GM19328 (cell line): ENCODE results near the gene NRM.
"Not testable (repeated sequence)": the region's sequence is repeated elsewhere in the genome, so short reads cannot be mapped to it uniquely, and the experiment has no call there.

Experiments
- ATAC-seq: cut with Tn5 transposase; IDR thresholded peaks from one replicate; pipeline ENCODE4 v1.9.1; 2021; ENCODE audit warnings: mild to moderate bottlenecking, moderate library complexity; ENCODE audit not compliant: unreplicated experiment

Gene NRM

DNA sequence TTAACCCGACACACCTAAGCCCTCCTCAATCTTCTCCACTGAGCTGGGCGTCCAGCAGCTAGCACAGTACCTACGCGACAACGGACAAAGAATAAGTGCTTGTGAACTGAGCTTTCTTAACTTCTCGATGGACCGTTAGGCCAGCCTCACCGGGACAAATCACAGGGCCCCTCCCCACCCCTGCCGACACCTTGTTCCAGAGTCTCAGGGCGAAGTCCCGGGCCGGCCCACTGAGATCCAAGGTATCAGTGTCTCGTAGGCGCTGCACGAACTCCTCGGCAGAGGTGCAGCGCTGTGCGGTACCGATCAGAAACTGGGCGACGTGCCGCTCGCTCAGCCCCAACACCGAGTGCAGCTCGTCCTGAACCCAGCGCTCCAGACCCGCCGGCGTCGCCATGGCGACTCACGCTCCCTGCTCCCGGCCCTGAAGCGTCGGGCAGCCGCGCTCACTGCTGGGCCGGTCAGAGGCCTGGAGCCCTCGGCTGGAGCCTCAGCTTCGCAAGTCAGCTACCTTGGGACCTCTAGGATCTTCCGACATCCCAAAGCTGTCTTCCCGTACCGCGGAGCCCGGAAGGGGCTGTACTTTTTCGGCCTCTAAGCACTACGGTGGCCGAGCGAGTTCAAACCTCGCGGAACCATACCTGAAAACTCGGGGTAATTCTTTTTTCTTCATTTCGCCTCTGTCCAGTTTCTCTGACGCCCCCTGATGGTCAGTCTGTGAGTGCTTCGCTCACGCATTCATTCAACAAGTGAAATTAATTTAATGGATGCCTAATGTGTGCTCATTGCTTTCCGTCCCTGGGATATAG, 18.1 kb downstream of the NRM start, which contains the start of gene DHX16:
Gene DHX16 (minus strand): TSS at position 562 of the 809 bp plus-strand sequence. CDS start 165 bp downstream, at position 397.
- peak; percentile 56 for ATAC-seq

DNA sequence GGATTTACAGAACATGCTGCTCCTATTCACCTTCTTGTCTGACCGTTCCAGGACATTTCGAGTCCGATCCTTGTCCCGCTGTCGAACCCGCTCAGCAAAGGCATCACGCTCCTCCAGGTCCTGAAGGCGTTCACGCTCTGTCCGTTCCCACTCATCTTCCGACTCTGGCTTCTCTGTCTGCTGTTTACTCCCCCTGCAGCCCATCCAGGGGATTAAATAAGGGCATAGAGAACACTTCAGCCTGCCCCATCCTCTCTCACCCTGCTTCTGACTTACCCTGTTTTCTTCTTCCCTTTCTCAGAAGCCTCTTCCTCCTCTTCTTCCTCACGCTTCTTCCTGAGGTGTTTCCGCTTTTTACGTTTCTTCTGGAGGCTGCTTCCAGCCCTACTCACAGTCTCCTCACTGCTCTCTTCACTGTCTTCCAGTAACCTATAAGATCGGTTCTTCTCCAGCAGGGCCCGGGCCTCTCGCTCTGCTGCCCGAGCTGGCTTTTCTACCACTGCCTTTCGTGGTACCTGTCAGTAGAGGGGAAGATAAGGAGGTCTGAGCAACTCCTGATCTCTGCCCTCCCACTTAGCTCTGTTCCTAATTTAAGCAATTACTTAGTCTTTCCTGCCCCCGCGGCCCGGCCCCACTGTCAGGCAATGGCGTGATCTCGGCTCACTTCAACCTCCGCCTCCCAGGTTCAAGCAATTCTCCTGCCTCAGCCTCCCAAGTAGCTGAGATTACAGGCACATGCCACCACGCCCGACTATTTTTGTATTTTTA, 19.8 kb downstream of the NRM start:
- no peak for ATAC-seq

DNA sequence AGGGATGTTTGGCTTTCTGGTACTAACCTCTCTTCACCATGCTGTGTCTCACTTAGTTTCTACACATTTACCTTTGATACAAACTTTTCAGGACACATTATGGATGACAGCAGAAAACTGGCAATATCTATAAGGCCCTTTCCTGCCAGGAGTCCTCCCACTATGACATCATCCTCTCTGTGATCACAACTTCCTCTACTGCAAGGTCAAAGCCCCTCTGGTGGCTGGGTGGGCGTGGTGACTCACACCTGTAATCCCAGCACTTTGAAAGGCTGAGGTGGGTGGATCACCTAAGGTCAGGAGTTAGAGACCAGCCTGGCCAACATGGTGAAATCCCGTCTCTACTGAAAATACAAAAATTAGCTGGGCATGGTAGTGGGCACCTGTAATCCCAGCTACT, 24.5 kb downstream of the NRM start:
- not testable (repeated sequence) for ATAC-seq

DNA sequence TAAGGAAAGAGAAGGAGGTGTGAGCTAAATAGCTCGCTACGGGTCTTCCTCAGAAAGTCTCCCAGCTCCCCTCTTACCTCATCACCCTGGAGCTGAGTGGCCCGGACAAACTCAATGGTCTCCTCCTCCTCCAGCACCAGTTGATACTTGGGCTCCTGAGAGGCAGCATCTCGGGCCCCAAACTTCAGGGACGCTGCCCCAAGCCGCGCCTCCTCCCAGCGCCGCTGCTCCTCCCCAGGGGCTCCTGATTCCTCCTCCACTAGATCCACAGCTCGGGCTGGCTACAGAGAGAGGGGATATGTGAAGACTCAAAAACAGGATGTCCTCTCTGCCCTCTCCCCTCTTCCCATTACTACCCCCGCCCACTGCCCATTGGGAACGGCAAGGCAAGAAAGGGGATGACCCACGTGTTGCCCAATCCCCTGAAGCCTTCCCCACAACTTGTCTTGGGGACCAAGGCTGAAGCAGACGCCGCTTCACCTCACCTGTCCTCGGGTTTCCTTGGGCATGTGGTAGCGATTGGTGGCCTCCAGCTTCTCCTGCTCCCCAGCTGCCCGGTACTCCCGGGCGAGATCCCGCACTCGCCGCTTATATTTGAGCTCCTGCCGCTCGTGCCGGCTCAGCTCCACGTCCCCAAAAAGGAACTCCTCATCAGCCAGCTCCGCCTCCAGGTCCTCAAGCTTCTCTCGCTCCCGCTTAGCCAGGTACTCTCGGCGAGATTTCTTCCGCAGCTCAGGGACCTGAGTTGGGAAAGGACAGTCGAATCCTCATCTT, 25.6 kb downstream of the NRM start:
- ATAC-seq = no peak

DNA sequence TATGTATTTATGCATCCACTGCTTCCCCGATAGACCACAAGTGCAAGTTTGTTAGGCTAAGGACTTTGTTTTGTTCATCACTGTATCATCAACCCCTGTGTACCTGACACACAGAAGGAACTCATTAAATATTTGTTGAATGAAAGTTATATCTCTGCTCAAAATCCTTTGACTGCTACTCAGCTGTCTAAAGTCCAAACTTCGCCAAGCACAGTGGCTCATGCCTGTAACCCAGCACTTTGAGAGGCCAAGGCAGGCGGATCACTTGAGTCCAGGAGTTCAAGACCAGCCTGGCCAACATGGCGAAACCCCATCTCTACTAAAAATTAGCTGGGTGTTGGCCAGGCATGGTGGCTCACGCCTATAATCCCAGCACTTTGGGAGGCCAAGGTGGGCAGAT, 32.9 kb downstream of the NRM start:
- not testable (repeated sequence) for ATAC-seq

DNA sequence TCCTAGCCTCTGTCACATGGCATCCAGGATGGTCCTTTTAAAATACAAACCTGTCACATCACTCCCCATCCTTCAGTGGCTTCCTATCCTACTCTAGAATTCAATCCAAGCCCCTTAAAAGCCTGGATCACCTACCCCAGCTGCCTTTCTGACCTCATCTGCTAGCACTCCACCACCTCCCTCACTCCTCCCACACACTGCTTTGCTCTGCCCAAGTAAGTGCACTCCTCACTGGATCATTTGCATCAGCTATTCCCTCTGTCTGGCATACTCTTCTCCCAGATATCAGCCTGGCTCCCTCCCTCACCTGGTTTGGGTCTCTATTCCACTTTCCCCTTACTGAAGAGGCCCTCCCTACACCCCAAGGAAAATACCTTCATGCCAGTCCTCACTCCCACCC, 33.3 kb downstream of the NRM start:
- no peak for ATAC-seq

DNA sequence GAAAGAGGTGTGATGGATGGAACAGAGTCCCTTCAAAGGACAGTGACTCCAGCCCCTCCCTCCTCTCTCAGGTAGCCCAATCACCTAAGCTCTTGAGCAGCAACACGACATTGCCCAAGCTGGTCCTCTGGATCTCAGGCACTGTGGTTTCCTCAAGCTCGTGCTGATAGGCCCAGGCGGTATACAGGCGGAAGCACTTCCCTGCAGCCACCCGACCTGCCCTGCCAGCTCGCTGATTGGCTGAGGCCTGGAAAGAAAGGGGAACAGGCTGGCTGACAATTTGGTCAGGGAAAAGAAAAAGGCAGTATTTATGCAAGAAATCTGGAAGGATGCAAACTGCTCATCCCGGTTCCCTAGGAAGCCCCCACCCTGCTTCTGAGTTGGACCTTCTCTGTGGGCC, 34.3 kb downstream of the NRM start:
- no peak for ATAC-seq

DNA sequence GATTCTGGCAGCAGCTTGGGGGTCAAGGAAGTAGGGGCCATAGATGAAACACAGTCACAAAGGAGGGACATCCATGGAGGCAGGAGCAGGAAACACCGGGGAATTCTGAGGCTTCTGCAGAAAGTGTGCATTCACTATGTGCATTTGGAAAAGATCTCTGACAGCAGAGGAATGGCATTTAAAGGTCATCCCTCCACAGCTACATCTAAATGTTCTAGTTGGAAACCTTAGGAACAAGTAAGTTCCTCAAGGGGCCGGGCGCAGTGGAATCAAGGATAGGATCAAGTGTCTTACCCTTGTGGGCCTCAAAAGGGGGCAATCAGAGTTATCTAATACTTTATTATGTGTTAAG, 35.1 kb downstream of the NRM start:
- ATAC-seq = no peak

DNA sequence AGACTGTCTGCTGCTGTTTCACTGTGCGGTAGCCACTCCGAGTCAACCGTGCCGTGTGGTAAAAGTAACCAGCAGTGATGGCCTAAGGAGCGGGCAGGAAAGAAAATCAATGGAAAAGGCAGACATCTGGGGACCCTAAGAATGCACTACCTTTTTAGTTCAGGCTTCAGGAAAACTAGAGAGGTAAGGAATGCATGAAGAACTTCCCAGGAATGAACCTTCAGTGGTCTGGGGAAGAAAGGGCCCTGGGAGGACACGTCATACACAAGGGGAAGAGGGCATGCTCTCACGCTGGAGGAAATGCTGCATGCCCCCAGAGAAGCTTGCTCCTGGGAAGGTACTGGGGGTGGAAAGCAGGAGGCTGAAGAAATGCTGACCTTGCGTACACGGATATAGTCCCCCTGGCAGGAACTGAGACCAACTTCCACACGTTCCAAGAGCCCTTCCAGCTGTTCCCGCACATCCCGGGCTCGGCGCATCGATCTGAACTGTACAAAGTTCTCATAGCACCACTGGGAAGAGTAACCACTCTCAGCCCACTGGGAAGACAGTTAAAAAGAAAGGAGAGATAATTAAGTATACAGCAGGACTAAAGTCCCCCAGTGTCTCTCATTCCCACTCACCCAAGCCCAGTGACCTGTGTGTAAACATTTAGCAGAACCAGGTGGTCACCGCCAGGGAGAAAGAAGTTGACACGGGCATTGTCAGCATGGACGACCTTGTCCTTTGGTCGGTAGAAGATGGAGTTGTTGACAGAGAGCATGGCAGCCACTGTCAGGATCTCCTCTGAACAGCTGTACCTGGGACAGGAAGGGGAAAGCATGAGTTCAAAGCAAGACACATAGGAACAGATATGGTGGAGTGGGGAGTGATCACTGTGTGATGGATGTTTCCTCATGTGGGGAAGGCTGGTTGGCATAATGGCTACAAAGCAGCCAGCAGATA, 35.7 kb downstream of the NRM start:
- no peak for ATAC-seq

DNA sequence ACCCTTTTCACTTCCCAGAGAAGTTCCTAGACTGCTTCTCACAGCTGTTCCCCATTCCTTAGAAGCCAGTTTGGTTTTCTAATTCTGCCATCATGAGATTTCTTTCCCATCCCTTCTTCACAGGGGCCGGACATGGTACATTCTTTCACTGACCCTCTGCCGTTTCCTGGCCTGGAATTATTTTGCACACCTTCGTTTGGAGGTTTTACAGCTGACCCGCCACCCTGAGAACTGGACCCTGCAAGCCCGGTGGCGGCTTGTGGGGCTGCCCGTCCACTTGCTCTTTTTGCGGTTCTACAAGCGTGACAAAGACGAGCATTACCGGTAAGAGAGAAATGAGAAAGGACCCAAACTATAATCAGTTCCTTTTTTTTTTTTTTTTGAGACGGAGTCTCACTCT, 39.6 kb downstream of the NRM start:
- ATAC-seq = no peak

DNA sequence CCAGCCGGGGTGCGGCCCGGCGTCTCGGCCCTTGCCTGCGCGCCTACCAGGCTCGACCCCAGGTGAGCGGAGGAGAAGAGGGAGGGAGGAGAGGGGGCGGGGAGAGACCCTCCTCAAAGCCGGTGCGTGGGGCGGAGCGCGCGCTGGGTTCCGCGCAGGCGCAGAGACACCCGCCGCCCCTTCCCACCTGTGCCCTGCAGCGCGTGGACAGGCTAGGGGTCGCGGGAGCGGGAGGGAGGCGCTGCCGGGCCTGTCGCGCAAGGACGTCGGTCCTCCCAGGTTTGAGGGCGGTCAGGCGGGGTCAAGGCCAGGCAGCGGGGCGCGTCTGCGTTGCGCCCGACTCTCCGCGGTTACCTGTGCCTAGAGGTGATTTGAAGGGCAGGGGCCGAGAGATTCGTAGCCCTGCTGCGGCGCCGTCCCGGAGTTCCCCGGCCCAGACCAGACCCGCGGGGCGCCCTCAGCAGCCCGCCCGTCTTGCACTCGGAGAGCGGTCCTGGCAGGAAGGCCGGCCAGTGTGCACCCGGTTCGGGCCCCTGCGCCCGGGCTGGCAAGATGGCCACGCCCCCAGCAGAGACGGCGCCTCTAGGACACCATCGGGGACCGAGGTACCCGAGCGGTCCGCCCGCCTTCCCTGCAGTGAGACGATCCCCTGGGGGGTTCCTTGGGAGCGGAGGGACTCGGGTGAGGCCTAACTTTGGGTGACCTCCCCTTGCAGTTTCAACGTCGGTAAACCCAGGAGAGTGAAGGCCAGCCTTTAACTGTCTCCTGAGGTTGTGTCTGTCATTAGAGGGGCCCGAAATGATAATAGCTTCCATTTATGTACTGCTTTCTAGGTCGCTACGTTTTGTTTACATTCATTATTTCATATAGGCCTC, 43.3 kb downstream of the NRM start:
- peak; percentile 49 for ATAC-seq

DNA sequence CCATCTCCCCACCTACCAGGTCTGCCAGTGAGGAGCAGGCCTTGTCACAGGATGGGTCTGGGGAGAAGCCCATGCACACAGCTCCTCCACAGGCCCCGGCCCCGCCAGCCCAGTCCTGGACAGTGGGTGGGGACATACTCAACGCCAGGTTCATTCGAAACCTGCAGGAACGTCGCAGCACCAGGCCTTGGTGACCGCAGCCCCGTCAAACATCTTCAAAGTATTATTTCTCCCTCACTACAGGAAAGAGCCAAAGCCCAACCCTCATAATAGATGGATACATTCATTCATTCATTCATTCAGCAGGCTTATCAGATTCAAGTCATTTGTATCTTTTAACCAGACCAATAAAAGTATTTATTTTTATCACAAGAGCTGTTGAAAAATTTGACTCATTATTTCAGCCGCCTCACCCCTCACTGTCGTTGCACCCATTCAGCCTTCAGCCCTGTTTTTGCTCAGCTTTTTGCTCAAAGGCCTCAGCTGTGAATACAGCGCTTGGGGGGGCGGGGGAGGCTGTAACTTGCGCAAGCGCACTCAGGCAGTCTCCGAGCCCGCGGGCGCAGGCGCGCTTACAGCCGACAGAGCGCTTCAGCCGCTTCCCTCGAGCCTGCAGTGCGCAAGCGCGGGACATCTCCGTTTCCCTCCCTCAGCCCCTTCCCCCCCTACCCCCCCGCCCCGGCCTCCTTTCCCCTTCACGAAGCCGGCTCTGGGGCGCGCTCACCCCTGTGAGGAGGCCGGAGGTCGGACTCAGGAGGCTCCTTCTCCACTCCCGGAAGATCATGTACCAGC, 44.1 kb downstream of the NRM start, which contains the start of gene C6orf136:
Gene C6orf136 (plus strand): TSS at position 684 of the 792 bp plus-strand sequence. CDS start 99 bp downstream, at position 783.
- peak; percentile 48 for ATAC-seq

DNA sequence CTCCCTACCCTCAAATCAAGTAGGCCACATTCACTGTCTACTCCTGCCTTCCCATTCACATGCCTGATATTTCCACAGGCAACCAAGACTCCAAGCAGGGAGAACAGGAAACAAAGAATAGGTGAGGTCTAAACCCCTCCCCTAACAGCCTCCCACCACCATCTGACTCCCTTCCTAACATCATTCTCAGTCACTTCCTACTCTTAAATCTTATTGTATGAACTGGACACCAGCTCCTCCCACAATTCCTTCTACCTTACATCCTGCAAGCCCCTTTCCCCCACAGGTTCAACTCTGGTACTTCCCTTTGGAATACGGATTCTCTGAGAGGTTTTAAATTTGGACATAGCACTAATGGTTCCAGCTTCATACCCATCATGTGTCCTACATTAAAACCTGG, 44.8 kb downstream of the NRM start:
- no peak for ATAC-seq

DNA sequence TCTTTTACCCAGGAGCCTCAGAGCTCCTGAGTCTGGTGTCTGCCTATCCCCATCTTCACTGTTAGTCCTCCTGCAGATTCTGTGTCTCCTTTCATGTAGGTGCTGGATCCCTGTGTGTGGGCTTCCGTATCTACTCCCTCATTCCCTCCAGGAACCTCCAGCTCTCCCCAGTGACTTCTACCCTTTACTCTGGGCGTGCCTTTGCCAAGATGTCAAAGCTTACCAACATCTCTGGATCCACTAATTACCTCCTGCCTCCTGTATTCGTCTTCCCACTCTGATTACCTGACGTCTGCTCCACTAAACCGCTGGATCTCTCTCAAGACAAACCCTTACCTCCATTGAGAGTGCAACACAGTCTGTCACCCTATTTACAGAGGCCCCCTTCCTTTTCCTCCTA, 46.0 kb downstream of the NRM start:
- ATAC-seq = no peak

DNA sequence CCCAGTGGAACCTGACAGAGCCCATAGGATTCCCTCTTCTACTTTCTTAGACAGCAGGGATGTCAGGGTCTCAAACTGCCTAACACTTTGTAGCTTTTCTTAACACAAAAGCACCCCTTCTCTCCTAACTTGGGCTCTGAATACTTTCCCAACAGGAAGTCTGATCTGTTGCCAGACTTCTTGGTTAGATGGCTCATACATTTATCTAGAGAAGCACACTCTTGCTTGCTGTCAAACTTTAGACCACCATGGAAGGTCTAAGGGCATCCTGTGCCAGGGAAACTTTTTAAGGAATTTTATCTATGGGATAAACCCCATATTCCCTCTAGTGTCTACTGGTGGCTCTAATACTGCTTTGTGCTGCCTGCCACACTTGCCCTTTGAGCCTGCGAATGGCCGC, 47.1 kb downstream of the NRM start:
- ATAC-seq = no peak

DNA sequence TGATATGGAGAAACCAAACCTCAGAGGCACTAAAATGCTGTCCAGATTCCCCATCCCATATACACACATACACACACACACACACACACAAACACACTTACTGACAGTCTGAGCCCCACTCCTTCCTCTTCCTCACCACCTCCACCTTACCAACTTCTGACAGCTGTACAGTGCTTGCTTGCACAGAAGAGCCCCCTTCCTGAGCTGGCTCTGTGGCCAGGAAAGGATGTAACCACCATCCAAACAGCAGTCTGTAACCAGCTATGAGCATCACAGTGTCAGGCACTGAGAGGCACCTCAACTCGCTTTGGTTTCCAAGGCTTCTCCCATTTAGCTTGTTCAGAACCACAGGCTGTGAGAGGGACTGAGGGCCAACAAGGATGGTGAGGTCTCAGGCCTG, 49.7 kb downstream of the NRM start:
- ATAC-seq = no peak

DNA sequence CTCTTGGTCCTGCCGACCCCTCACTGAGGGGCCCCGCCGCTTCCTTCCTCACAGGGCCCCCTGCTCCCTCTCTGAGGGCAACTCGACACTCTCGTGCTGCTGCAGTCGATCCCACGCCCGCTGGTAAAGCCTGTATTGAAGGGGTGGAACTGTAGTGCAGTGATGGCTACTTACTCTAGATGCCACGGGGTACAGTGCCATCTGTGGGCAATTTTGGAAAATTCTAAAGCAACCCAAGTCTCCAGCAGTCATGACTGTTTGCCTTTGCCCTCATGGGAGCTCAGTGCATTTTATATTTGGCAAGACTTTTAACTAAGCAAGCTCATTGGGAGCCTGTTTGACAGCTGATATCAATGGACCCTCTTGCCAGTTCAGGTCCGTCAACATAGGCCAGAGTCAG, 50.3 kb downstream of the NRM start:
- no peak for ATAC-seq
